GM21619 (cell line): ENCODE results near the gene ZNF70.

Experiments
- ATAC-seq: cut with Tn5 transposase; IDR thresholded peaks from one replicate; pipeline ENCODE4 v1.9.1; 2021; ENCODE audit not compliant: unreplicated experiment

Gene ZNF70

GRCh38 chr22:23720855-23721254 lies 30.1 kb downstream of the ZNF70 start:
- no peak for ATAC-seq

- no peak for ATAC-seq
Measured at GRCh38 chr22:23718371-23719165, 32.3 kb downstream of the ZNF70 start.

- ATAC-seq = peak; percentile 77
Measured at GRCh38 chr22:23716811-23717801, 33.8 kb downstream of the ZNF70 start.

- no peak for ATAC-seq
Measured at GRCh38 chr22:23715806-23716375, 35.0 kb downstream of the ZNF70 start.

- no peak for ATAC-seq
Measured at GRCh38 chr22:23714596-23715578, 36.0 kb downstream of the ZNF70 start.

GRCh38 chr22:23713696-23714595 lies 37.0 kb downstream of the ZNF70 start:
- no peak for ATAC-seq

- ATAC-seq = no peak
Measured at GRCh38 chr22:23712256-23712655, 38.7 kb downstream of the ZNF70 start.

GRCh38 chr22:23709107-23709506 lies 41.8 kb downstream of the ZNF70 start:
- no peak for ATAC-seq

- ATAC-seq = no peak
Measured at GRCh38 chr22:23708270-23708669, 42.6 kb downstream of the ZNF70 start.

- ATAC-seq = no peak
Measured at GRCh38 chr22:23705358-23705757, 45.6 kb downstream of the ZNF70 start.

GRCh38 chr22:23704829-23705228 lies 46.1 kb downstream of the ZNF70 start:
- no peak for ATAC-seq

- no peak for ATAC-seq
Measured at GRCh38 chr22:23704062-23704461, 46.9 kb downstream of the ZNF70 start.

- ATAC-seq = no peak
Measured at GRCh38 chr22:23700706-23701105, 50.2 kb downstream of the ZNF70 start.

GRCh38 chr22:23698673-23699235 lies 52.2 kb downstream of the ZNF70 start:
- ATAC-seq = no peak

GRCh38 chr22:23698094-23698493 lies 52.8 kb downstream of the ZNF70 start:
- no peak for ATAC-seq

GRCh38 chr22:23697031-23697970 lies 53.6 kb downstream of the ZNF70 start:
- ATAC-seq = no peak

- peak; percentile 90 for ATAC-seq
Measured at GRCh38 chr22:23696326-23696851, 54.5 kb downstream of the ZNF70 start.
